GM18526 (cell line): ENCODE data around the gene JPH4.
A peak's percentile ranks its signal among the peaks of the same experiment; 100 is the strongest.

Experiments
- POLR2A ChIP-seq: IDR thresholded peaks from 3 replicates; pipeline ENCODE4 v1.6.1; 2011; ENCODE audit not compliant: insufficient read length; ENCODE audit errors: extremely low read depth

JPH4 gene

DNA sequence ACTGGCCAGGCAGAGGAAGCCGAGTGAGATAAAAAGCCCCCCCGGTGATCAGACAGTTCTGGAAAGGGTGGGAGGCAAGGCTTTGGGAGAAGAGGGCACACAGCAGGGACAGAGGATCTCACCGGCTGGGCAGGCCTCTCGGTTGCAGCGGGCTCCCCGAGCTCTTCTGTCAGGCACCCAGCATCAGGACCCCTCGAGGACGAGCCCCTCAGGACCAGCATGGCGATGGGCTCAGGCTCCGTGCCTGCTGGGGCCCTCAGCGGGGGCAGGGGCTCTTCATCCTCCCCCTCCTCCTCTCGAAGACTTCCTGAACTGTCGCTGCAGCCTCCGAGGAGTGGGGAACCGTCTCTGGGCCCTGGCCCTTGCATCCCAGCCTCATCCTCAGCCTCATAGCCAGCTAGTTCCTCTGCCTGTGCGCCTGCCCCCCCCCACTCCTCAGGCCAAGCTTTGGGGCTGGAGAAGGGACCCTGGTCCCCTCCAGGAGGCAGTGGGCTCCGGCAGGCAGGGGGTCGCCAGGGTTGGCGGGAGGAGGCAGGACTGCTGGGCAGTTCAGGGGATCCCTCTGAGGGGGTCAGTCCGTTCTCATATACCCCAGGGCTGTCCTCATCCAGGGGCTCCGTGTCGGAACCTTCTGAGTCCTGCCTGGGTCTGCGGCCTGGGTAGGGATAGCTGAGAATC, 7.6 kb downstream of the JPH4 start:
- TF ChIP-seq POLR2A, result no peak

DNA sequence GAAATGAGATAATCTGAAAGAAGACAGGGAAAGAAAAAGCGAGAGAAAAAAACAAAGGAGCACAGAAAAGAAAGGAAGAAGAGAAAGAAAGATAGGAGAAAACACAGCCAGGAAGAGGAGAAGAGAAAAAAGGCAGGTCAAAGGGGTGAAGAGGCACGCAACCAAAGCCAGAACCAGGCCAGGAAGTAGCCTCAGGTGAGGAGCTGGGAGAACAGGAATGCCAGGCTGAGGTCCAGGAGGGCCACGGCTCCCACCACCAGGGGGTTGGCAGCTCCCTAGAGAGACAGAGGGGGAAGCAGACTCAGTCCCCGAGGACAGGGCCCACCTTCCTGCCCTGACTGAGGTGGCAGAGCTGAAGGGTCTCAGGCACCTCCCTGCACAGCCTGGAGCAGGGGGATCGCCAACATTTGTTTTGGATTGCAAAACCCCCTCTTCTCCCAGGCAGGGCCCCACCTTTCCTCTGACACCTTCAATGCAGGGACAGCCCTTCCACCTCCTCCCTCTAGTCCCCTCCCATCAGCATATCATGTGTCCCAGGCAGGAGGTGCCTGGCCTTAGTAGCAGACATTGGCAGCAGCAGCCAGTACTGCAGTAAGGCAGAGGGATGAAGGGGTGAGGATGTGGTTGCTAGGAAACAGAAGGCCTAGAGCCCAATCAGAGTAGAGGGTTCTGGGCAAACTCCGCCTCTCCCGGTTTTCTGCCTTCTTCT, 9.0 kb downstream of the JPH4 start:
- no peak for TF ChIP-seq POLR2A

DNA sequence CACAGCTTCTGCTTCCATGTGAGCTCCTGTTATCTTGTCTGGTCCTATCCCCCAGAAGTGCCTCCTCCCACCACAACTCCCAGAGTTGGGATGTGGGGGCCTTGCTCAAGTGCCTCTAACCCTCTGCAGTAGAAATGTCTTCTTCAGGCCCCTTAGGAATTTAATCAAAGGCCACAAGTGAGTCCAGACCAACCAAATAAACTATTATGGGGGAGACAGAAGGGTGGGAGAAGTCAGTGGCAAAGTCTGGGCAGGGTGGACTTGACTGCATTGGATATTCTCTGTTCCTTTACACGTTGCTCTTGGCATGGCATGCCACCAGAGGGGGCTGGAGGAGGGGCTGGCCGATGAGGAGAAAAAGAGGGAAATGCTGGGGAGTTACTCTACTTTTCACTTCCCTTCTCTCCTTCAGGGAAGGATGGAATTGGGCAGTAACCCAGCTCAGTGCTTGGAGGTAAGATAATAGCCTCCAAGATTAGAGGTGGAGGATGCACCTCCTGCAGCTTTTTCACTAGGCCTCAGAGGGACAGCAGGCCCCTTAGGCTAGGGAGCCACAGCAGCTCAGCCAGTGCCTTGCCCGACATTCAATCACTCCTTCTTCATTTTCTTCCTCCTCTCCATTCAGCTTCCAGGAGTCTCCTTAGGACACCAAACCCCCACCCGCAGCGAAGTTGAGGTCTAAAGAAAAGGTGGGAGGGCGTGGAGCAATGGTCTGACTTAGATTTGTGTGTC, 9.8 kb downstream of the JPH4 start:
- no peak for TF ChIP-seq POLR2A

DNA sequence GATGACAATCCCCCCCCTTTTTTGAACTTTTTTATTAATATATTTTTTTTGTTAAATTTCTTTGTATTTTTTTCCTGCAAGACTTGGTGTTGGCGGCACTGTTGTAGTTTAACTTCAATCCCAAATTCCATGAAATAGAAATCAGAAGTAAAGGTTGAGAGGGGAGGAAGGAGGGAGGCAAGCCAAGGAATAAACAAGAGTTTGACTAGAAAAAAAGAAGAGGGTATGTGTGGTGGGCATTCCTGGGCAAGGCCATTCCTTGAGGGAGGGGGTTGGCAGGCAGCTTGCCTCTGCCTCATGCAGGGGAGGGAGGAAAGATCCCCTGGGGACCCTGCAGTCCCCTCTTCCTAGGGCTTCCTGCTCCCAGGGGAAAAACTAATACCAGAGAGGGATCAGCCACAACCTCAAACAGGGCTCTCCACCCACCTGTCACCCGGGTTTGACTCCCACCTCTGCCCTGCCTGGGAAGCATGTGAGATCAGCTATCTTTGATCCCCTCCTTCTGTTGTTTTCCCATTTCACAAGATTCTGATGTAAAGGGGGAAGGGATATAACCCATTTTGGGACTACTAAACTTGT, 10.5 kb downstream of the JPH4 start:
- no peak for TF ChIP-seq POLR2A

DNA sequence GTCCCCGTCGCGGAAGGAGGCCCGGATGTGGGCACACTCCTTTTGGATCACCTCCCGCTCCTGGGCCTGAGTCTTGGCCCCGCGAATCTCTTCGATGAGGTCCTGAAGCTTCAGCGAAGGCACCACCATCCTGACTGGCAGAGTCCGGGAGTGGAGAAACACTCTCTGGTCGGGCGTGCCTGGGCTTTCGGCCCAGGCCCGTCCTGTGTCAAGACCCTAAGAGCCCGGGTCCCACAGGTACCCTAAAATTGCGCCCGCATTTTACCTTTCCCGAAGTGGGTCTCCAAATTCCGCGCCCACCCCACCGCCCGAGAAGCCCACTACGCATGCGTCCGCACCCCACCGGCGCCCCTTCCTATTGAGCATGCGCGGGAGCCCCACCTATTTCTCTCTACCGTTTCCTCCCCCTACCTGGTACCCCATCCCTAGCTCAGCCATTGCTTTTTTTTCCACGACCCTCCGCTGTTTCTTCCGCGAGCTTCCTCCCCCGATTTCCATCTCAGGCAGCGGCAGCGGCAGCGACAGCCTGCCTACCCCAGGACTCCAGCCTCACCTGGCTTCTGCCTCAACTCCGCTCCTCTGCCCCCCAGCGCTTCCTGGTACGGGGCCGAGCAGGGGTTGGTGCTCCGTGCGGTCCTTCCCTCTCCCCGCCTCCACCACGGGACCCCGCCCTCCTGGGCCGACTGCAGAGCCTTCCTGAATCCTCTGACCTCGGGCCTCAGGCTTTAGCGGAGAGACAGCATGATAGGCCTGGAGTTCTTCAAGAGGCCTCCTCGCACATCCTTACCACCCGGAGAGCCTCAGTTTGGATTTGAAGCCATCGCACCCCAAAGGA, 11.2 kb downstream of the JPH4 start, which contains the start of gene AP1G2:
TSS of gene AP1G2 (minus strand) at position 606 of the 835 bp plus-strand sequence. CDS start at position 129, 477 bp downstream.
- TF ChIP-seq POLR2A, result peak; percentile 96

DNA sequence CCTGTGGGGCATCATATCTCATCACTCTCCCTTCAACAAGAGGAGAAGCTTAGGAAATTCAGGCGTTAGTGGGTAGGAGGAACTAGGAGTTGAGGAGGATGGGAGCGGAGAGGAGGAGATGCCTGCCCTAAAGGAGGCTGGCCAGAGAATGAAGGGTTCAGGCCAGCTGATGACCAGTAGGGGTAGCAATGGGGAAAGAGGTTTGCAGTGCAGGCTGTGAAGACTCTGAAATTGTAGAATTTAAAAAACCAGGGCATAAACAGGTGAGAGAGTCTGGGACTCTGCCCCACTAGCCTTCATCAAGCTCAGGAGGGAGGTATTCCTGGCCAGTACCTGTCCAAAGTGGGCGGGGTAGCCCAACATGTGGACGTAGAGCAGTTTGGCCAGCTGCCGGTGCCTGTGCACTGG, 11.8 kb downstream of the JPH4 start:
- no peak for TF ChIP-seq POLR2A

DNA sequence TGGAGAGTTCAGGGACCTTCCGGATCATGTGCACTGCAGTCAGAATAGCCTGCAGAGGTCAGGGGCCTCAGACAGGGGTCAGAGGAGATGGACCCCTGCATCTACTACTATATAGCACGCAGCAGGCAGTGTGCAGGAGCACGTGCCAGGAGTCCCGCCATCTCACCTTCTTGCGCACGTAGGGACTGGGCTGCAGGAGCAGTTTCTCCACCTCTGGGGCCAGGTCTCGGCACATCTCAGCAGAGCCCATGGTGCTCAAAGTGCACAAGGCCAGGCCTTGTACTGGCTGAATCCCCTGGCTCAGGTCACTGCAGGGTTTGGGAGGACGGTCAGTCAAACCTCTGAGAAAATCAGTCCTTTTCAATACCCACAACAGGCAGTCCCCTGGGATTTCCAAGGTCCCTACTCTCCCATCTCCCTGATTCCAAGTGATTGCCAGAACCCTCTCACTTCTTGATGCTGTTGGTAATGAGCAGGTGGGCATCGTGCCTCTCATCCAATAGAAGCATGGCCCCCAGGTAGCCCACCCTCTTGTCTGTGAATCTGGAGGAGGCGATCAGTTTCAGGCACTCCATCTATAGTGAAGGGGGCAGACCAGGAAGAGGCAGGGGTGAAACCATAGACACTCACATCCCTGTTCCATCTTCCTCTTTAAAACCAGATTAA, 12.3 kb downstream of the JPH4 start:
- TF ChIP-seq POLR2A, result no peak

DNA sequence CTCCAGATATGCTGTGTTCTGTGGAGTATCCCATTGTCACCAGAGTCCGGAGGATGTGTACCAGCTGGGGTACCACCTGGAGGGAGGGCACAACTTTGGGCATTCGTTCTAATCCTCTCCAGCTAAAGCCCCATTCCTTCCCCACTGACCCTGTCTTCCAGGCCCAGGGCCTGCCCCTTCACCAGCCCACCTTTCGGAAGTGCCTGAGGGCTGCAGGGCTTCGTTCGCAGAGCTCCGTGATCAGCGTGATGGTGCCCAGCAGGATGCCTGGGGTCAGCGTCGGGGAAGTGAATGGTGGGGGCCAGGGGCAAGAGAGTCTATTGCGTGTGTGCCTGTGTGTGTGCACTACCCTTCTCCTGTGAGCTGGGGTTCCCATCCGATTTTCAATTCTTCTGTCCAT, 13.0 kb downstream of the JPH4 start:
- TF ChIP-seq POLR2A, result no peak

DNA sequence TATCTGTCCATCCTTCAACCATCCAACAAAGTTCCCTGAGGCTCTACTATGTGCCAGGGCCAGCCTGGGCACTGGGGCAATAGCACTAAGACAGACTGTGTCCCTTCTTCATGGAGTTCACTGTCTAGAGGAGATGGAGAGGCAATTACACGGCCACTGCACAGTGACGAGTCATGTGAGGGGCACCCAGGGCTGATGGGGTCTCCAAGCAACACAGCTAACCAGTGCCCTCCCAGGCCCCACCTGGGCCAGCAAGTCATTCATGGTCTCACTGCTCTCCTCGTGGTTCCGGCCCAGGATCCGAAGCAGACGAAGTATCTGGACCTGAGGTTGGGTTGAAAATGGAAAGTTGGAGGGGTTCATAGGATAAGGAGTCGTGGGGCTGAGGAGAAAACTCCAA, 13.7 kb downstream of the JPH4 start:
- TF ChIP-seq POLR2A, result no peak

DNA sequence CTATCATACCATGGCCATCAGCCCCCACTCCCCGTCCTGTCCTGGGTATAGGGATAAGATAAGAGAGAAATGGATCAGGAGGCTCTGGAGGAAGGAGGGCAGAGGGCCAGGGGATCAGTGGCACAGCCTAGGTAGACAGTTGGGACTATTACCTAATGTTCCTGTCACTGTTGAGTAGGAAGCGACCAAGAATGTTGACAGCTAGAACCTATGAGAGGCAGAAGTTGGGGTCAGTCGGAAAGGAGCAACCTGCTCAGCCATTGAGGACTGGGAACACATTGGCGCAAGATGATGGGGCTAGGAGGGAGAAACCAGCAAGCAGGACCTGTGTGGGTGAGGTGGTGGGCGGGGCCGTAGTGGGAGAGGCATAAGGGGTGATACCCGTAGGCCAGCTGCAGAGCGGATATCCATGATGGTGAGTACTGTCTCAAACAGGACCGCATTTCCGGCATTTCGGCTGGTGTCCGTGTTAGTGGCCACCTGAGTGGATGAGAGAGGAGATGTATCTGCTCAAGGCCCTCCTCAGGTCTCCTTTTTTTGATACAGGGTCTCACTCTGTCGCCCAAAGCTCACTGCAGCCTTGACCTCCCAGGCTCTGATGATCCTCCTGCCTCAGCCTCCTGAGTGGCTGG, 14.3 kb downstream of the JPH4 start:
- TF ChIP-seq POLR2A, result no peak

DNA sequence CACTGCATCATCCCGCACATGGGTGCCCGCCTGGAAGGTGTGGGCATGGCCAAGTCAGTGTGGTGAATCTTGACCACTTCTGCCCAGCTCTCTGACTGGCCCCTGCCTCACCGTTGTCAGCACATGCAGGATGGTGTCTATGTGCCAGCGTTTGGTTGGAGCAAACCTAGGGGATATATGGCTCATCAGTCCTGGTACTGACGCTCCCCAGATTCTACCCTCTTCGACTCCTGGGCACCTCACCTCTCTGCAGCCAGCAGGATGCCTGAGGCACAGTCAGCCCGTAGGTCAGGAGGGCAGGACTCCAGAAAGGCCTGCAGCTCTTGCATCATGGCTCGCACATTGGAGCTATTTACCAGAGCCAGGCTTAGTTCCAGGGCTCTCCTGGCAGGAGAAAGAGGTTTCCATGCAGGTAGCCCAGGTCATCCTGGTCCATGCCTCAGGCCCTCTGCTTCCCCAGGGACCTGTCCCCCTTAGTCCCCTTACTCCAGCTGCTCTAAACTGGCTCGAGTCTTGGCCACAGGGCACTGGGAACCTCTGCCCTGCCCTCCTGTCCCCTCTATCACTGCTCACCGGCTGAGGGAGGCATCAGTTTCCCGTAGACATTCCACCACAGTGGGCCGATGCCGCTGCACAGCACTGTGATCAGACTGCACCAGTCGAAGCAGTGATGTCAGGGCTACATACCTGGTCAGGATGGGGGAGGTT, 15.0 kb downstream of the JPH4 start:
- TF ChIP-seq POLR2A, result no peak

DNA sequence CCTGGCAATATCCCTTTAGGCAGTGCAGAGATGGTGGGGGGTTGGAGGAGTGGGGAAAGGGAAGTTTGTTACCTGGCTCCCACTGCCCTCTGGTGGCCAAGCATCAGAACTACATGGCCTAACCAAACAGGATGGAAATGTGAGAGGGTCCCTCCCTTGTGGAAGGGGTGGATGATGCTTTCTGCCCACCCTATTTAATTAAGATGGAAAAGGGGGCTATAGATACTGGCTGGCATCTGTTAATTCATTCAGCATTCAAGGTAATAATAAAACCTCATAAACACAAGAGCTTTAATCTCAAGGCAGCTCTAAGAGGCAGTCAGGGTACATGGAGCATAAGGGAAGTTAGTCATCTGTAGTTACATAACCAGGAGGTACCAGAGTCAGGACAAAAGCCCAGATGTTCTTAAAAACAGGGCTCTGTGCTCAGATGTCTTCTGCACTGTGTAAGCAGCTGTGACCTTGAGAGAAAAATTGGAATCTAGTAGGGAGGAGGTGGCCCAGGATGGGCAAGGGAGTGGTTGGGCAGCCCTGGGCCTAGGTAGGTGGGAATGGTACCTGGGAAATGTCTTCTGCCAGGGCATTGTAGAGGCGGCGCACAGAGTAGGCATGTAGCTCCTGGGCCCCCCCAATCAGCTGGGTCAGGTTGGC, 15.6 kb downstream of the JPH4 start:
- TF ChIP-seq POLR2A, result no peak
